Stimulated activated CD4-positive, alpha-beta T cell treated with anti-CD3 and anti-CD28 coated beads, Interleukin-15, amount 100 ng/mL, for 1 hour (primary cell): ENCODE results near the gene AGR3.
"Not testable (repeated sequence)": the region's sequence is repeated elsewhere in the genome, so short reads cannot be mapped to it uniquely, and the experiment has no call there.

ENCODE experiments used
- DNase-seq, 2 donors: peaks; one replicate each; pipeline ENCODE4 v3.0.0-alpha.2; 2020; ENCODE audit warnings: low read depth in 1 of 2, low spot score in 1 of 2

The AGR3 gene

GRCh38 chr7:16891874-16892643 is 10.3 kb upstream of the AGR3 start:
- DNase-seq, result no peak

- no peak for DNase-seq
These were observed 9.6 kb upstream of the AGR3 start for GRCh38 chr7:16891338-16891737.

DNA sequence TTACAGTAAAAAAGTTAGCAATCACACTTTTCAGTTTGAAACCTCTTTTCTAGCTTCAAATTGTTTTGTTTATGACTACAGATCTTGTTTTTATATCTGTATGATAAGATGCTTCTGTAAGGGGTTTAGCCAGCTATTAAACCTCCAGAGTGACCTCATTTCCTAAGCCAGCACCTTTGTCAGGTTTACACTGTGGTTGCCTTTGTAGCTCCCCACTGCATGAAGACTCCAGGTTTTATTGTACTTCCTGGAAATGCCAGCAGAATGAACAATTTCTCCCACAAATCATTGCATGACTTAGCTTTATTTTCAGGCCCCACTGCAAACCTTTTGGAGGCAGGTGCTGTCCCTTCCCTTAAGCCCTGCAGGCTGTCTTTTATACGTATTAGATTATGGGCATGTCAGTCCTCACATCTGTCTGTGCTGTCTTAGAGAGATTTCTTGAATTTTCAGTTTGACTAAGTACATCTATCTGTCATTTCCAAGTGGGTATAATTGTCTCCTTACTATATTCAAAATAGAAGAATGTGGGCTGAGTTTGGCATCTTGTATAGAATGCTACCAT is 8.2 kb upstream of the AGR3 start:
- no peak for DNase-seq

- no peak for DNase-seq
These were observed 7.5 kb upstream of the AGR3 start for GRCh38 chr7:16889305-16889704.

GRCh38 chr7:16883918-16884317 is 2.1 kb upstream of the AGR3 start:
- no peak for DNase-seq

DNA sequence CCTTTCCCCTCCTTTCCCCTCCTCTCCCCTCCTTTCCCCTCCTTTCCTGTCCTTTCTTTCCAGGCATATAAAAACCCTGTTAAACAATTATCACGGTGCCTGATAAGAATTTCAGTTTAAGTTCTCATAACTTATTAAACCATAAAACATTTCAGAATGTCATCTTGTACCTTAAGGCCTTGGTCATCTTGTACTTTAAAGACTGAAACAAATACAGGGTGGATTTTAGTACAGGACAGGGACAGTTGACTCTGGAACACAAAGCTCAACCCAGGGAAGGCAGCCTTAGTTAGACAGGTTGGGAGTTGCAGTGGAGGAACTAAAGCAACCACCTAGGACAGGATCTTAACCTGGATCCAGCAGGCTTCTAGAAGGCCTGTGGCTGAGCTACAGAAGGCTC is 1.2 kb downstream of the AGR3 start:
- no peak for DNase-seq

- no peak for DNase-seq
These were observed 2.6 kb downstream of the AGR3 start for GRCh38 chr7:16879181-16879580.

DNA sequence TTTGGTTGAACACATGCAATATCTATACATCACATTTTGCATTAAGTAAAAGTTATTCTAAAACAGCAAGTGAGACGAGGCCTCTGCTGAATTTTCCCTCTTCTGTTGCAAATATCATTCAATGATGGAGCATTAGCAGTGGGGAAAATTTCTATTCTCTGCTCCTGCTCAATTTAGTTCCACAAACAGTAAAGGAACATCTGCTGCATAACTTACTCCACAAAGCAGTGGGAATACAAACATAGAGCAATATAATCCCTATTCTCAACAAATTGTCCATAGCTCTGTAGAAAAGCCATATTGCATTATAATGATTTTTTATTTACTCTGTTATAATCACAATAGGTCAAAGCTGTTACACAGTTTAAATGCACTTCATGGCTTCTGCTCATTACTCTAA is 5.9 kb downstream of the AGR3 start:
- no peak for DNase-seq

DNA sequence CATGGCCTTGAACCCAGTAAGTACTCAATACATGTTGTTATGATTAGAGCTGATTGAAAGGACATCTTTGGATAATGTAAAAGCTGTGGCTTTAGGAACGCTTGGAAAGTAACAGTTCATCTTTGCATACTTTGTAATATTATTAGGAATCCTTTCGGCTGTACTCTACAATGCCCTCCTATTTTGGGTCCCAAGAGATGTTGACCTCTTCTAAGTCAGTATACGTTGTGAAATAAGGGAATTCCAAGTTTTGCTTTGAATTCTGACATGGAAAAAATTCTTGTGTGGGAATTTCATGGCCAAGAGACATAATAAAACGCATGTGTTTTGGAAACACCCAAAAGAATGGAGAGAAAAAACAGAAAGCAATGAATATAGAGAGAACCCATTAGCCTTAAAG is 7.7 kb downstream of the AGR3 start:
- no peak for DNase-seq

DNA sequence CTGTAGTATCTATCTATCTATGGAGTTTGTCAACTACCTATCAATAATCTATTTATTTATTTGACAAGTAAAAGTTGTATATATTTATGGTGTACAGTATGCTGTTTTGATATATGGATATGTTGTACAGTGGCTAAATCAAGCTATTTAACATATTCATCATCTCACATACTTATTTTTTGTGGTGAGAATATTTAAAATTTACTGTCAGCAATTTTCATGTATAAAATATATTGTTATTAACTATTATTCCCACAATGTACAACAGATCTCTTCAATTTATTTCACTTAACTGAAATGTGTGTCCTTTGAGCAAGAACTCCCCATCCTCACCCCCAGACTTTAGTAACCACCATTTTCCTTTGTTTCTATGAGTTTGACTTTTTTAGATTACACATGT is 14.5 kb downstream of the AGR3 start:
- DNase-seq, result no peak

DNA sequence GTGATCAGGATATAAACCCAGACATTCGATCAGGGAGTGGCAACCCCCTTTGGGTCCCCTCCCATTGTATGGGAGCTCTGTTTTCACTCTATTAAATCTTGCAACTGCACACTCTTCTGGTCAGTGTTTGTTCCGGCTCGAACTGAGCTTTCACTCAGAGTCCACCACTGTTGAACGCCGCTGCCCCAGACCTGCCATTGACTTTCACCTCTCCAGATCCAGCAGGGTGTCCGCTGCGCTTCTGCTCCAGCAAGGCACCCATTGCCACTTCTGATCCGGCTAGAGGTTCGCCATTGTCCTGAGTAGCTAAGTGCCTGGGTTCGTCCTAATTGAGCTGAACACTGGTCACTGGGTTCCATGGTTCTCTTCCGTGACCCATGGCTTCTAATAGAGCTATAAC is 28.6 kb downstream of the AGR3 start:
- not testable (repeated sequence) for DNase-seq

DNA sequence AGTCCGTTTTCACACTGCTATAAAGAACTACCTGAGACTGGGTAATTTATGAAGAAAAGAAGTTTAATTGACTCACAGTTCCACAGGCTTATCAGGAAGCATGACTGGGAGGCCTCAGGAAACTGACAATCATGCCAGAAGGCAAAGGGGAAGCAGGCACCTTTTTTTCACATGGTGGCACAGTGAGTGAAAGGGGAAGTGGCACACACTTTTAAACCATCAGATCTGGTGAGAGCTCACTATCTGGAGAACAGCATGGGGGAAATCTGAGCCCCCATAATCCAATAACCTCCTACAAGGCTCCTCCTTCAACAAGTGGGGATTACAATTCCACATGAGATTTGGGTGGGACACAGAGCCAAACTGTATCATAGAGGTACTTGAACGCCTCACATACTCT is 30.0 kb downstream of the AGR3 start:
- no peak for DNase-seq

GRCh38 chr7:16850614-16851466 is 30.9 kb downstream of the AGR3 start:
- no peak for DNase-seq

DNA sequence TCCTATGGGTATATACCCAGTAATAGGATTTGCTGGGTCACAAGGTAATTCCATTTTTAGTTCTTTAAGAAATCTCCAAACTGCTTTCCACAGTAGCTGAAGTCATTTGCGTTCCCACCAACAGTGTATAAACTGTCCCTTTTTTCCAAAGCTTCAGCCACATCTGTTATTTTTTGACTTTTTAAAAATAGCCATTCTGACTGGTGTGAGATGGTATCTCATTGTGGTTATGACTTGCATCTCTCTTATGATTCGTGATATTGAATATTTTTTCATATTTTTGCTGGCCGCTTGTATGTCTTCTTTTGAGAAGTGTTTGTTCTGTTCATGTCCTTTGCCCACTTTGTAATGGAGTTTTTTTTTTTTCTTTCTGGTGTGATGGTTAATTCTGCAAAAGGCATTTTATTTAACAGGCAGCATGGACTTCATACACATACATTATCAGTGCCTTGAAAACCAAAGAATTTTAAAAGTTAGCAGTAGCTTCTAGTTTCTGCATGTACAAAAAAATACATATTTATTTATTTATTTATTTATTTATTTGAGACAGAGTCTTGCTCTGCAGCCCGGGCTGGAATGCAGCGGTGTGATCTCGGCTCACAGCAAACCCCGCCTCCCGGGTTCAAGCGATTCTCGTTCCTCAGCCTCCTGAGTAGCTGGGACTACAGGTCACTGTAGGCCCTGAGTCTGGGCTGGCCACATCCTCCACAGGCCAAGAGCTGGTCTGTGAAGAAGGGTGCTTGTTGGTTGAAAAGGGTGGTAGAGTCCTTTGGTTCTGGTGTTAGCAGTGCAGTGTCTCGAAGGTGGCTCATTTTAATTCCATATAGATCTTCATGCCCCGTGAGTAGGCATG is 32.3 kb downstream of the AGR3 start:
- no peak for DNase-seq

GRCh38 chr7:16847381-16847860 is 34.4 kb downstream of the AGR3 start:
- DNase-seq, result no peak

- no peak for DNase-seq
These were observed 35.1 kb downstream of the AGR3 start for GRCh38 chr7:16846601-16847165.

- DNase-seq, result no peak
These were observed 36.0 kb downstream of the AGR3 start for GRCh38 chr7:16845746-16846145.

DNA sequence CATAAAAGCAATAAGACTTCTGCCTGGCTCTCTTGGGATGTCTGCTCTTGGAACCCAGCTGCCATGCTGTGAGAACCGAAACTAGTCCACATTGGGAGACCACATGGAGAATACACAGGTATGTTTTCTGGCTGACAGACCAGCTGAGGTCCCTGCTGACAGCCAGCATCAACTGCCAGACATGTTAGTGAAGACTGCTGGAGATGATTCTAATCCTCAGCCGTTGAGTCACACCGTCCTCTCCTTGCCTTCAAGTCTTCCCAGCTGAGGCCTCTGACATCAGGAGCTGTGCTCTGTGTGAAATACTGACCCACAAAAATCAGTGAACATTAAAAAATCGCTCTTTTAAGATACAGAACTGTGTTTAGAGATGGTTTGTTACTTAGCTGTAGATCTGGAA is 40.1 kb downstream of the AGR3 start:
- DNase-seq, result no peak

GRCh38 chr7:16840094-16840493 is 41.7 kb downstream of the AGR3 start:
- DNase-seq, result no peak

GRCh38 chr7:16839646-16840045 is 42.1 kb downstream of the AGR3 start:
- DNase-seq, result no peak

DNA sequence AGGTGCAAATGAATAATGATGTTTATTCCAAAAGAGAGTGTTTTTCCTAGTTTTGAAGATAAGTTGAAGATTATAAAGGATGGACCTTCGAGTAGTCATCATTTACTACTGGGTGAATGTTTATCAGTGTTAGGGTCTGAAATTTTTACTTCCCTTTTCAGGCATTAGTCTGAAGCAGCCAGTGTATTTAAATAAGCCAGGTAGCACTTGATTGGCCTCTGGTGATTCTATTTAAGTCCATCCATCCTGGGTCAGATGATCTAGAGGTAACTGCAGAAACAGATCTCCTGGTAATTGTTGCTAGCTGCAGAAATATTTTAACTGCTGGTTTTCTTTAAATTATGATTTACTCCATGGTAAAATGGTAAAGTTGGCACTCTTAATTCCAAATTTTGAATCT is 42.9 kb downstream of the AGR3 start:
- no peak for DNase-seq
